Astrocyte (in vitro differentiated cells and primary cell): ENCODE measurements around the gene CMTM8.

Source experiments
- CTCF ChIP-seq: IDR thresholded peaks from 2 replicates; pipeline ENCODE4 v1.5.1; 2011; ENCODE audit warnings: low read depth, mild to moderate bottlenecking, inconsistent platforms, low read length, moderate library complexity; ENCODE audit not compliant: insufficient read depth
- EZH2 ChIP-seq: IDR thresholded peaks from 2 replicates; pipeline ENCODE4 v1.6.1; 2012; ENCODE audit warnings: mild to moderate bottlenecking, low read length, inconsistent platforms; ENCODE audit not compliant: insufficient read depth

- TF ChIP-seq CTCF (no peak), EZH2 (no peak)
Observed at GRCh38 chr3:32401556-32402081, 163.1 kb downstream of the CMTM8 start.
